COLO829 (cell line): ENCODE results near the gene MAP4K3.
A peak's percentile ranks its signal among the peaks of the same experiment; 100 is the strongest.
"Not testable (repeated sequence)": the region's sequence is repeated elsewhere in the genome, so short reads cannot be mapped to it uniquely, and the experiment has no call there.

Experiments used
- DNase-seq: peaks from one replicate; pipeline ENCODE4 v3.0.0; 2012; ENCODE audit warnings: low spot score

Gene MAP4K3

GRCh38 chr2:39408351-39409136, 28.5 kb downstream of the MAP4K3 start:
- DNase-seq = no peak

- DNase-seq = no peak
Measured at GRCh38 chr2:39407516-39408296, 29.4 kb downstream of the MAP4K3 start.

GRCh38 chr2:39405364-39405763, 31.7 kb downstream of the MAP4K3 start:
- no peak for DNase-seq

- no peak for DNase-seq
Measured at GRCh38 chr2:39403311-39403710, 33.8 kb downstream of the MAP4K3 start.

- no peak for DNase-seq
Measured at GRCh38 chr2:39401319-39401718, 35.8 kb downstream of the MAP4K3 start.

- DNase-seq = no peak
Measured at GRCh38 chr2:39399570-39399969, 37.5 kb downstream of the MAP4K3 start.

GRCh38 chr2:39395313-39395712, 41.8 kb downstream of the MAP4K3 start:
- no peak for DNase-seq

GRCh38 chr2:39394516-39394961, 42.5 kb downstream of the MAP4K3 start:
- peak; percentile 10 for DNase-seq

GRCh38 chr2:39392672-39393071, 44.4 kb downstream of the MAP4K3 start:
- DNase-seq = no peak

GRCh38 chr2:39390216-39390615, 46.9 kb downstream of the MAP4K3 start:
- DNase-seq = no peak

- DNase-seq = no peak
Measured at GRCh38 chr2:39386064-39386463, 51.0 kb downstream of the MAP4K3 start.

- DNase-seq = no peak
Measured at GRCh38 chr2:39385172-39385571, 51.9 kb downstream of the MAP4K3 start.

GRCh38 chr2:39384071-39384470, 53.0 kb downstream of the MAP4K3 start:
- not testable (repeated sequence) for DNase-seq

- DNase-seq = no peak
Measured at GRCh38 chr2:39383146-39383545, 53.9 kb downstream of the MAP4K3 start.

GRCh38 chr2:39381653-39382052, 55.4 kb downstream of the MAP4K3 start:
- no peak for DNase-seq

GRCh38 chr2:39380525-39381150, 56.4 kb downstream of the MAP4K3 start:
- DNase-seq = no peak

GRCh38 chr2:39379643-39380524, 57.2 kb downstream of the MAP4K3 start:
- DNase-seq = peak; percentile 43

- DNase-seq = no peak
Measured at GRCh38 chr2:39378968-39379367, 58.1 kb downstream of the MAP4K3 start.

GRCh38 chr2:39377226-39377939, 59.7 kb downstream of the MAP4K3 start:
- DNase-seq = no peak

GRCh38 chr2:39375917-39376316, 61.2 kb downstream of the MAP4K3 start:
- no peak for DNase-seq

GRCh38 chr2:39373181-39373802, 63.8 kb downstream of the MAP4K3 start:
- DNase-seq = no peak
